ENCODE measurements around the gene THSD4.

THSD4 gene

DNA sequence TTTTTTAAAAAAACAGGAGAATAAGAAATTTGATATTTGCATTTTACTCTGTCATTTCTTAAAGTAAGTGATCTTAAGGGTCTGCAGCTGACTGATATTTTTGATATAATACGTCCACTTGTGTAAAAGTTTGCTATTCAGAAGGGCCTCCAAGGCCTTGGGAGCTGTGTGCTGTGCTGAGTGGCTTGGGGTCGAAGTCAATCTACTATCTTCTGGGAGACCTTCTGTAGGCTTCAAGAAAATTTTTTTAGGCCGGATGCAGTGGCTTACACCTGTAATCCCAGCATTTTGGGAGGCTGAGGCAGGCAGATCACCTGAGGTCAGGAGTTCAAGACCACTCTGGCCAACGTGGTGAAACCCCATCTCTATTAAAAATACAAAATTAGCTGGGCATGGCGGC lies 26.3 kb downstream of the THSD4 start:
- no peak for TF ChIP-seq CTCF (IDR thresholded peaks at IDR 0.05; ENCODE audit: low read depth, low read length)
- H3K4me3 ChIP-seq (ENCODE audit: low read depth, low read length), result no peak overlapping the region
- in situ Hi-C loops (cut with HindIII; ENCODE audit: low sequenced_read_pairs), result no loop called here
- no peak for DNase-seq (ENCODE audit: low read depth, low spot score)

DNA sequence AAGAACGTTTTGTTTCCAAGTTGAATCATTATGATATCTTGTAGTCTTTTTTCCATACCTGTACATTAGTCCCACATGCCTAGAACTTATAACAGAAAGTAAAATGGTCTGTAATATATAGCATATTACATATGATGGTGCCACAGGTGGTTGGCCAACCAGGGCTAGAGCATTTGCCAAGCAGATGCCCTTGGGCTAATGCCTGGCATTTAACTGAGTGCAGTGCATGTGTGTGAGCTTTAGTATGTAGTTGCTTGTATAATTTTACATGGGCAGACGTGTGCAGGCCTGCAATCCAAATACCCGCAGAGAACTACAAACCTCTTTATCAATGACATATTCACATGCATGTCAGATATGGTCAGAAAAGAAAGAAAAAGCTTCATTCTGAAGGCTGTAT lies 27.5 kb downstream of the THSD4 start:
- in situ Hi-C loops (cut with HindIII; ENCODE audit: low sequenced_read_pairs), result no loop called here
- TF ChIP-seq CTCF (IDR thresholded peaks at IDR 0.05; ENCODE audit: low read depth, low read length), result no peak
- DNase-seq (ENCODE audit: low read depth, low spot score), result no peak
- no peak overlapping the region for H3K4me3 ChIP-seq (ENCODE audit: low read depth, low read length)

- in situ Hi-C loops (cut with HindIII; ENCODE audit: low sequenced_read_pairs), result no loop called here
- DNase-seq (ENCODE audit: low read depth, low spot score), result no peak
These were observed 28.4 kb downstream of the THSD4 start for GRCh38 chr15:71143373-71144310.

DNA sequence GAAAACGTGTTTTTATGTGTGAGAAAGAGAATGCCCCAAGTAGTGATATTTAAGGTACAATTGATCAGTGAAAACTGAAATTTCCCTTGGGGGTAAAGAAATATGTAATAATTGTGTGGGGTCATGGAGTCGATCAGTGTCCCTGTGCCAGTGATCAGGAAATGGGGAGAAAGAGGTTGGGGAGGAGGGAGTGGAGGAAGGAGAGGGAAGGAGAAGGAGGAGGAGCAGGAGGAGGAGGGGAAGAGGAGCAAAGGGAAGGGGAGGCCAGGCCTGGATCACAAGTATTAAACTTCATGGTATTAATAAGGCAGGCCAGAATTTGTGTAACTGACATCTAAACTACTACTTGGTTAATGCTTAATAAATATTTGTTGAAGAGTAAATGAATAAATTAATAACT lies 30.4 kb downstream of the THSD4 start:
- H3K4me3 ChIP-seq (ENCODE audit: low read depth, low read length), result no peak overlapping the region
- TF ChIP-seq CTCF (IDR thresholded peaks at IDR 0.05; ENCODE audit: low read depth, low read length), result no peak
- in situ Hi-C loops (cut with HindIII; ENCODE audit: low sequenced_read_pairs), result no loop called here
- no peak for DNase-seq (ENCODE audit: low read depth, low spot score)

More at GRCh38 chr15:71143373-71144310, 28.4 kb downstream of the THSD4 start:
- no peak overlapping the region for H3K4me3 ChIP-seq (ENCODE audit: low read depth, low read length)
- no peak for TF ChIP-seq CTCF (IDR thresholded peaks at IDR 0.05; ENCODE audit: low read depth, low read length)

DNA sequence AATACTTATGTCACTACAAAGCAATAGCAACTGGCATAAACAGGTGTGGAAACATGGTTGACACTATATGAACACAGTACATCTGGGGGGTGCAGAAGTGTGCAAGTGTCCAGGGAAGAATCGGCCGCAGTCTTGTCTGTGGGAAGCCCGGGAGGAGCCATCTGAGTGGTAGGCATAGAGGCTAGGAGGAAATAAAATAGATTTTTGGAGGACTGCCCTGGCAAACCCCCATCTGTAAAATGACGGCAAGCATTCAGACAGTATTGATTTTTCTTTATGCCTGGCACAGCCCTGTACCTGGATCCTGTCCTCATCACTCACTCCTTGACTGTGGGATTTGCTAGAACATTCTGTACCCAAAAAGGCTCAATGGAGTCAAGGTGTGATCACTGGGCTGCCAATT lies 31.3 kb downstream of the THSD4 start:
- TF ChIP-seq CTCF (IDR thresholded peaks at IDR 0.05; ENCODE audit: low read depth, low read length), result no peak
- in situ Hi-C loops (cut with HindIII; ENCODE audit: low sequenced_read_pairs), result no loop called here
- H3K4me3 ChIP-seq (ENCODE audit: low read depth, low read length), result no peak overlapping the region
- DNase-seq (ENCODE audit: low read depth, low spot score), result no peak

DNA sequence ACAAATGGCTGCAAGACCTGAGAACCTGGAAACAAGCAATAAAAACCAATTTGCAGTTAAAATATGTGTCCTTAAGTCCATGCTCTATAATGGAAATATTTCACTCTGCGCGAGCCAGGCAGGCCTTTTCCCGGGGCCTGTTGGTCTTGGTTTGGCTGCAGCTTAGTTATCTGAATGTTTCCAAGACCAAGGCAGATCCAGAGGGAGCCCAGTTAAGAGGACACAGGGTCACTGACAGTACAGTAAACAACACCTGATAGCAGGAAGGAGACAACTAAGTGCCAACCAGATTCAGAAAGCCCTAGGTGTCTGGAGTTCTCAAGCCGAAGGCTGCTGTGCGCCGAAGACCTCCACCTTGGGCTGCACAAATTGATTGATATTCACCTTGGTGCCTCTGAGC lies 32.8 kb downstream of the THSD4 start:
- DNase-seq (ENCODE audit: low read depth, low spot score), result no peak
- TF ChIP-seq CTCF (IDR thresholded peaks at IDR 0.05; ENCODE audit: low read depth, low read length), result no peak
- no peak overlapping the region for H3K4me3 ChIP-seq (ENCODE audit: low read depth, low read length)
- in situ Hi-C loops (cut with HindIII; ENCODE audit: low sequenced_read_pairs), result no loop called here
